ENCODE data around the gene CT47C1.

Gene CT47C1

DNA sequence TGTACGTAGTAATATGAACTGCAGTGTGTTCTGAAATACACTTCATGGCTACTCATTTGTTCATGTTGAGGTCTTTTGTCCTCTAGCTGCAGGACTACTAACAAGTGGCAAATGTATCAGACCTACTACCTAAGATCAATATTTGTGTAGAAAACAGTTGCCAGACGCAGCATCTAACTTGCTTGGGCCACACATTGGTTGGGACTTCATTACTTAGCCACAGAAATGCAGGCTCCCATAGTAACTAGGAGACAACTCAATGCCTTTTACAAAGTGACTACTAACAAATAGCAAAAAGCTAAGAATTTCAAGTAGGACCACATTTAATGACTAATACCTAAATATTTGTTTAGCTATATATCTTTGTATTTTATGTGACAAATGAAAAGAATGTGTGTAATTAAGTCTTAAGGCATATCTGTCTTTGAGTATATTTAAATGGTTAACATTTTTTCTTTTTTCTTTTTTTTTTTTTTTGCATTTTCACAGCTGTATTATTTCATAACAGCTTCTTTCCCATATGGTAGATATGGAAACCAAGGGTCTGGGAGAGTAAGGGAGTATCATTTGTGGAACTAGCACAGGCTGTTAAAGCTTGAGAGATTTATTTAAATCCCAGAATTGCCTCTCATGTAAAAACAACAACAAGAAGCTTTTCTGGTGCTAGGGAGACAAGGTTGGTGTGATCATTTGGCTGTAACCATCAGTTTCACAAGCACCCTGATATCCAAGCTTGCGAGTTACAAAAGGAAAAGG lies 2.7 kb downstream of the CT47C1 start:
- DNase-seq = no peak

DNA sequence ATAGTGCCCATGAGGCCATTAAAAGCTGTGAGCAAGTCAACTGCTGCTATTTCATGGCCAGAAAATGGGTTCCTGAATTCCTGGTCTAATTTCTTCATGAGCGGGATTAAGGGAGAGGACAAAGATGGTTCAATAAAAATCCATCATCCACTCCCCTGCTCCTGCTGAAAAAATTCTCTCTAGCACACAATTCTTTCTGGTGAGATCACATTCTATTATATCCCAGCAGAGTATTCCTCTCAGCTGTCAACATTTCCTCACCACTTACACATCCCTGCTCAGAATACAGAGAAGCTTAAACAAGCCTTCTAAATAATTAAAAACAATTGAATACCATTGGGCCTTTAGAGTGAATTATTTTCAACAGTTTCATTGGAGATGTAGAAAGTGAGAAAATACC lies 9.5 kb downstream of the CT47C1 start:
- no peak for DNase-seq

GRCh38 chrX:119084766-119085165 lies 12.0 kb downstream of the CT47C1 start:
- DNase-seq = no peak

GRCh38 chrX:119087121-119087520 lies 14.3 kb downstream of the CT47C1 start:
- no peak for DNase-seq

- DNase-seq = no peak
Observed at GRCh38 chrX:119089619-119090018, 16.8 kb downstream of the CT47C1 start.

DNA sequence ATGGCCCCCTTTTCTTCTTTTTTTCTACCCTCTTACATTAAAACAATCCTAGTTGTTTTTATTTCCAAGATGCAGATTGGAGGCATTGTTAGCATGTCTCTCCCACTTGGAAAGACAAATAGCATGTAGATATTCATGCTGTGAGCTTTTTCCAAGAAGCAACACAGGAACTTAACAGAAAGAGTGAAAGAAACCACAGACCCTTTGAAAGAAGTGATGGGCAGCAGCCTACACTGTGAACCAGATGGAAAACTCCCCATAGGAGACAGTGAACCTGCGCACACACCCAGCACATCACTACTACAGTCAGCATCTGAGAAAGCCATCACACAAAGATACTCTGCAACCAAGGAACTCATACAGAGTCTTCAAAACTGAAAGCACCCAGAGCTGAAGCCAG lies 17.8 kb downstream of the CT47C1 start:
- no peak for DNase-seq

- DNase-seq = no peak
Observed at GRCh38 chrX:119093991-119094735, 21.4 kb downstream of the CT47C1 start.

GRCh38 chrX:119094819-119095218 lies 22.0 kb downstream of the CT47C1 start:
- DNase-seq = no peak

DNA sequence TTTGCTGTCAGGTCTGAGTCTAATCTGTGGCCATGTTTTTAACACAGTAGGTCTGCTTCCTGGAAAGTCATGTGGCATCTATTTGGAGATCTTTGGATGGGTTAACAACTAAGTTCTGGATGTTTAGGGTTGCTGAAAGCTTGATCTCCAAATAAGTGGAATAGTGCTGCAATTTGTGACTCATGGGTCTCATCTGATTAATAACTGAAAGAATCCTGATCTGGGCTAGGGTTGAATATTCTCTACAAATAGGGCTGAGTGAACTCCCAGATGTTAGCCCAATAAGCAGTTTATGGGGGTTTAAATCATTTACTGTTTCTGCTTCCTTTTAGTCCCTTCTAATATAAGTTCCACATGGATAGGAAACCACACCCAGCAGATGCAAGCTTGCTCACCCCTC lies 23.1 kb downstream of the CT47C1 start:
- no peak for DNase-seq

DNA sequence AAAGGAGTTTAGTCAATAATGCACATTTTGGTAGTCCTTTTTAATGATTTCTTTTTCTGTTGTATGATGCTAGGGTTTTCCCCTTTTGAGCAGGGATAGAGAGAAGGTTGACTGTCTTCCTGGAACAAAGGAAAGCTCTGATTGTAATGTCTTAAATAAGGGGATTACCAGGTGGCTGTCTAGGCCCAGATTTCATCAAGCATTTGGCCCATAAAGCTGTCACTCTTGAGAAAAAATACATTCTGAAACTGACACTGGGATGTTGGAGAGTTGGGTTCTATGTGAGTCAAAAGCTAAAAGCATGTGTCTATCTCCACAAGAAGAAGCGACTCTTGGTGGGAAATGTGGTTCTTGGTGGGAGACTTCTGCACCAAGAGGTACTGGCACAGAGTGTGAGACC lies 28.4 kb downstream of the CT47C1 start:
- DNase-seq = no peak

- no peak for DNase-seq
Observed at GRCh38 chrX:119105826-119106225, 33.0 kb downstream of the CT47C1 start.

GRCh38 chrX:119107206-119107605 lies 34.4 kb downstream of the CT47C1 start:
- no peak for DNase-seq

DNA sequence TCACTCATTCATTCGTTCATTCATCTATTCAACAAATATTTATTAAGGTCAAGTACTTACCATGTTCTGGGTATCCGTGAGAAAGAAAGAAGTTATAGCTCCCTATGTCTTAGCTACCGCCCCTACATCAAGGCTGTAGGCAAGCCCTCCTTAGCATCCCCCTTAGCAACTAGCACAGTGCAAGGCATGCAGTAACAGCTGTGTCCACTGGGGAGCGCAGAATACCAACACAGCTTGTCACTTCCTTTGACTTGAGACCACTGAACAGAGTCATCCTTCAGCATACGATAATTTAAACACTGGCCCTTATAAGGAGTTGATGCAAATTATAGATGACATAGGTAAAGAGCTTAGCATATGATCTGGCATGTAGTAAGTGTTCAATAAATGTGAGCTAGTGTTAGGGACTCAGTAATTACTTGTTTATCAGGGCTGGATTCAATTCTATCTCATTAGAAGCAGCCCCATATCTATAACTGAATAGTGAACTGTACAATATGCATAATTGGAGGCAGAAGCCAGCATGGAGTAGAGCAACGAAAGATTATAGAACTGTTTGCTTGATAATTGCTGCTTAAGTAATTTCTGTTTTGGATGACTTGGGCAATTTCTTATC lies 46.1 kb downstream of the CT47C1 start:
- DNase-seq = peak; percentile 49

- no peak for DNase-seq
Observed at GRCh38 chrX:119121341-119121740, 48.5 kb downstream of the CT47C1 start.
